ENCODE results near the gene HAUS3. TPM values are rescaled to one million over a fixed set of nuclear protein-coding genes. Genes with fewer than 3 reads are reported as not detected.

HAUS3 gene
- total RNA-seq, 4 donors from 2014 or later: 7.4 to 29.9 (median 14.2) TPM

DNA sequence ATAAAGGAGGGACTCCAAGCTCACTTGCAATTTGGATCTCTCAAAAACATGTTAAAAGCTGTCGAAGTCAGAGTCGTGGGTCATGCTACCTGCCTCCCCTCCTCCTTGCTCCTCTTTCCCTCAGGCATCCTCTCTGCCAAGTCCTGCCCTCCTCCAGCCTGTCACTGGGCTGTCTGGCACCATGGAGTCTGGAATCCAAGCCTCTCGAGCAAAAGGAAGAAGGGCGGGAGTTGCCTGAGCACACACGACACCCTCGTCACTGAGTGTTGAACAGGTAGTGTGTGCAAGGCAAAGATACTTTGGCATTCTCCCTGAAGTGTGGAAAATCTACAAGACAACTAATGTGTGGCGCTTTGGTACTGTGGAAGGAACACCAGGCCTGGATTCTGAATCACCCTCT is 62.2 kb downstream of the HAUS3 start:
- no peak for TF ChIP-seq POLR2A (IDR thresholded peaks at IDR 0.05)
- TF ChIP-seq, protein P1, sequence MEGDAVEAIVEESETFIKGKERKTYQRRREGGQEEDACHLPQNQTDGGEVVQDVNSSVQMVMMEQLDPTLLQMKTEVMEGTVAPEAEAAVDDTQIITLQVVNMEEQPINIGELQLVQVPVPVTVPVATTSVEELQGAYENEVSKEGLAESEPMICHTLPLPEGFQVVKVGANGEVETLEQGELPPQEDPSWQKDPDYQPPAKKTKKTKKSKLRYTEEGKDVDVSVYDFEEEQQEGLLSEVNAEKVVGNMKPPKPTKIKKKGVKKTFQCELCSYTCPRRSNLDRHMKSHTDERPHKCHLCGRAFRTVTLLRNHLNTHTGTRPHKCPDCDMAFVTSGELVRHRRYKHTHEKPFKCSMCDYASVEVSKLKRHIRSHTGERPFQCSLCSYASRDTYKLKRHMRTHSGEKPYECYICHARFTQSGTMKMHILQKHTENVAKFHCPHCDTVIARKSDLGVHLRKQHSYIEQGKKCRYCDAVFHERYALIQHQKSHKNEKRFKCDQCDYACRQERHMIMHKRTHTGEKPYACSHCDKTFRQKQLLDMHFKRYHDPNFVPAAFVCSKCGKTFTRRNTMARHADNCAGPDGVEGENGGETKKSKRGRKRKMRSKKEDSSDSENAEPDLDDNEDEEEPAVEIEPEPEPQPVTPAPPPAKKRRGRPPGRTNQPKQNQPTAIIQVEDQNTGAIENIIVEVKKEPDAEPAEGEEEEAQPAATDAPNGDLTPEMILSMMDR (IDR thresholded peaks at IDR 0.05): no peak
- no peak overlapping the region for H3K4me3 ChIP-seq
- intact Hi-C loops (cut with DNase I; ENCODE audit: low total_unique reads): no loop called here
- no peak for DNase-seq
- no peaks in the 10 kb centered on the region for H3K36me3 ChIP-seq
- H3K9me3 ChIP-seq: no peaks in the 10 kb centered on the region
- no peak overlapping the region for H3K27ac ChIP-seq
- H3K4me1 ChIP-seq: no peaks in the 10 kb centered on the region
- H3K27me3 ChIP-seq: no peaks in the 10 kb centered on the region

DNA sequence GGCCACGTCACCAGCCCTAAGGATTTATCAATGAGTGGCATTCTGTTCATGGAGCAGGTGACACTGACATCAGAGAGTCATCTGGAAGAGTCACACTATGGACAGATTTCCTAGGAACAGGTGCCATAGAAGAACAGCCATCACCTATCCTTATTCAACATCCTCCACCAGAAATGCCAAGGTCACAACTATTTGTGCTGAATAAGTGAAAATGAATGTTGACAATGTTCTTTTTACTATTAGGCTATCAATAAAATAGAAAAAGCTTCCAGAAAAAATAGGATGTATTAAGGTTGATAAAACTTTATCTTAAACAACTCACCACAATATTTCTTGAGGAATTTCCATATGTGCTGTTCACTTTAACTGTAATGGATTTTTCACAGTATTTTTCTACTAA is 62.9 kb downstream of the HAUS3 start:
- Histone ChIP-seq H3K9me3 (no peaks in the 10 kb centered on the region), H3K27ac (no peak overlapping the region), H3K27me3 (no peaks in the 10 kb centered on the region), H3K4me3 (no peak overlapping the region), H3K36me3 (no peaks in the 10 kb centered on the region), H3K4me1 (no peaks in the 10 kb centered on the region)
- intact Hi-C loops (cut with DNase I; ENCODE audit: low total_unique reads): no loop called here
- no peak for TF ChIP-seq POLR2A (IDR thresholded peaks at IDR 0.05)
- TF ChIP-seq, protein P1 (IDR thresholded peaks at IDR 0.05): no peak
- DNase-seq: no peak

Small RNA genes within 50 kb of the gene (small RNA-seq; reads per million reads assigned to genes)
- not detected for gene COX6B1P5

Other genes with a start within 250 kb of the HAUS3 start
- gene NELFA, start 233.1 kb downstream of the HAUS3 start, total RNA-seq: 10 to 100 TPM in 3 of 4 donors, 1 to 10 TPM in 1; 2.4 to 38.8 (median 18.8) TPM
- 1 to 10 TPM in 1 of 4 donors, under 1 TPM in 1, not detected in 2; 0.27 to 1.2 TPM for gene NAT8L, start 182.8 kb downstream of the HAUS3 start, total RNA-seq
- 1 to 10 TPM in 2 of 4 donors, under 1 TPM in 1, not detected in 1; 0.26 to 5.8 (median 5.5) TPM for gene POLN, start within 50 bp of the HAUS3 start, total RNA-seq
- gene MXD4, start 20.0 kb upstream of the HAUS3 start, total RNA-seq: 10 to 100 TPM; 15.4 to 53.1 (median 31.8) TPM
- 10 to 100 TPM in 3 of 4 donors, 1 to 10 TPM in 1; 5.4 to 16.7 (median 13.4) TPM for gene ZFYVE28, start 176.5 kb upstream of the HAUS3 start, total RNA-seq
- under 1 TPM in 2 of 4 donors, not detected in 2; 0.21 to 0.46 TPM for gene CFAP99, start 176.8 kb upstream of the HAUS3 start, total RNA-seq
- gene RNF4, start 227.0 kb upstream of the HAUS3 start, total RNA-seq: 10 to 100 TPM; 10.8 to 57.9 (median 33.9) TPM

All from uterus (tissue), 4 donors.